ENCODE data around the gene SHH. TPM values are rescaled to one million over a fixed set of nuclear protein-coding genes. Genes with fewer than 3 reads are reported as not detected.

The SHH gene
- total and polyA plus RNA-seq, 2 donors (not counting 3 experiments of a cell fraction or from before 2014, with no cell fraction given), result not detected

GRCh38 chr7:155821851-155822250 is 9.6 kb upstream of the SHH start:
- H2AFZ ChIP-seq (ENCODE audit: low read depth, low read length), result no peak overlapping the region
- H3K27me3 ChIP-seq (ENCODE audit: control insufficient read depth in 2 of 2, insufficient read depth in 2 of 2, low read length in 2 of 2), result peaks cover 0 to 2% of the 10 kb centered on the region in 2 experiments
- no peak overlapping the region for H3K4me3 ChIP-seq (replicated peaks in 1 of 3; ENCODE audit: insufficient read depth in 1 of 3, low read depth in 1 of 3, low read length in 3 of 3)
- intact Hi-C loops (cut with micrococcal nuclease), result no loop called here
- no peaks in the 10 kb centered on the region for H3K36me3 ChIP-seq (ENCODE audit: control insufficient read depth in 2 of 2, extremely low read depth in 1 of 2, insufficient read depth in 2 of 2, low read length in 2 of 2)
- no peak for TF ChIP-seq POLR2AphosphoS5 (IDR thresholded peaks at IDR 0.05; ENCODE audit: insufficient read depth, low read depth, low read length)
- no peak for TF ChIP-seq EZH2 (IDR thresholded peaks at IDR 0.05; ENCODE audit: borderline replicate concordance, low read depth, low read length, severe bottlenecking)
- TF ChIP-seq GATA2 (IDR thresholded peaks at IDR 0.05; ENCODE audit: insufficient read depth, insufficient read length, low read depth, low read length), result no peak
- TF ChIP-seq FOS (IDR thresholded peaks at IDR 0.05; ENCODE audit: borderline replicate concordance, insufficient read depth, low read length), result no peak
- TF ChIP-seq CTCF (IDR thresholded peaks at IDR 0.05; ENCODE audit: extremely low read depth in 1 of 2, insufficient read depth in 1 of 2, low read depth in 1 of 2, low read length in 2 of 2), result no peak
- no peak for TF ChIP-seq JUN (IDR thresholded peaks at IDR 0.05; ENCODE audit: borderline replicate concordance, insufficient read depth, insufficient read length, low read depth)
- no peak for TF ChIP-seq MYC (IDR thresholded peaks at IDR 0.05; ENCODE audit: low read depth, low read length)
- TF ChIP-seq POLR2A (IDR thresholded peaks at IDR 0.05; ENCODE audit: low read depth, low read length), result no peak
- no peak for TF ChIP-seq MAX (IDR thresholded peaks at IDR 0.05; ENCODE audit: insufficient read depth, insufficient read length)
- ChIA-PET POLR2A (no interaction called here), CTCF (interaction anchor here (0.8 kb wide), 1 partner anchor 9 kb away, joined by 3 read pairs; no protein-coding TSS in a partner anchor)
- H3K4me1 ChIP-seq (ENCODE audit: control insufficient read depth, extremely low read depth, insufficient read depth, low read length), result no peaks in the 10 kb centered on the region
- no peak overlapping the region for H3K27ac ChIP-seq (ENCODE audit: insufficient read depth, low read depth, low read length)
- no peak overlapping the region for H3K9ac ChIP-seq (replicated peaks; ENCODE audit: extremely low read depth, insufficient read depth, low read length)
- FAIRE-seq, result no peak
- BruUV-seq (replicated peaks), result no TSS peak
- DNase-seq (ENCODE audit: low read depth, low spot score), result no peak
- dilution Hi-C loops (cut with MboI; ENCODE audit: extremely low pct_ligation_motif_present, low sequenced_read_pairs), result no loop called here
- no peaks in the 10 kb centered on the region for H4K20me1 ChIP-seq (replicated peaks; ENCODE audit: control insufficient read depth, extremely low read depth, insufficient read depth, low read length)
- no peak overlapping the region for H3K4me2 ChIP-seq (ENCODE audit: insufficient read depth, low read length)
- H3K9me1 ChIP-seq (replicated peaks; ENCODE audit: control insufficient read depth, extremely low read depth, insufficient read depth, low read length), result no peaks in the 10 kb centered on the region
- H3K79me2 ChIP-seq (ENCODE audit: control insufficient read depth, insufficient read depth, low read length), result no peaks in the 10 kb centered on the region
- no peaks in the 10 kb centered on the region for H3K9me3 ChIP-seq (replicated peaks; ENCODE audit: control insufficient read depth, insufficient read depth, low read length)
